ENCODE data around the gene NUDT19. TPM values are rescaled to one million over a fixed set of nuclear protein-coding genes. Genes with fewer than 3 reads are reported as not detected.

The NUDT19 gene
- total and polyA plus RNA-seq, 2 experiments from 2014 or later: 2.4 to 3.9 TPM

GRCh38 chr19:32688311-32688710 lies 3.3 kb upstream of the NUDT19 start:
- TF ChIP-seq CTCF (conservative IDR thresholded peaks at IDR 0.05; ENCODE audit: low read depth in 2 of 2) (no peak), REST (IDR thresholded peaks at IDR 0.05; ENCODE audit: unreplicated experiment) (no peak), EZH2phosphoT487 (IDR thresholded peaks at IDR 0.05; ENCODE audit: unreplicated experiment) (no peak), ZNF114 (CRISPR knock-in tag; IDR thresholded peaks at IDR 0.05) (no peak), ETS1 (IDR thresholded peaks at IDR 0.05) (no peak), STAT1 (IDR thresholded peaks at IDR 0.05; ENCODE audit: unreplicated experiment) (no peak), ZNF462 (CRISPR knock-in tag; IDR thresholded peaks at IDR 0.05) (no peak), POLR2AphosphoS5 (IDR thresholded peaks at IDR 0.05; ENCODE audit: low read depth) (no peak), CREB1 (CRISPR knock-in tag; IDR thresholded peaks at IDR 0.05; ENCODE audit: low read depth) (no peak), NANOG (IDR thresholded peaks at IDR 0.05; ENCODE audit: borderline replicate concordance) (no peak), ZNF331 (CRISPR knock-in tag; IDR thresholded peaks at IDR 0.05; ENCODE audit: low read depth) (no peak), EZH2 (IDR thresholded peaks at IDR 0.05; ENCODE audit: low read depth, unreplicated experiment) (no peak), JUNB (IDR thresholded peaks at IDR 0.05; ENCODE audit: unreplicated experiment) (no peak)
- H3K4me1 Mint-ChIP-seq: peaks cover 9% of the 10 kb centered on the region

More at GRCh38 chr19:32688311-32688710, 3.3 kb upstream of the NUDT19 start:
- Histone ChIP-seq H3K36me3 (ENCODE audit: insufficient read depth) (0 out of 2 replicates have a peak, but pooled peaks cover 5% of the 10 kb centered on the region), H3K9me2 (ENCODE audit: insufficient read depth) (peaks cover 4% of the 10 kb centered on the region), H2AFZ (no peak overlapping the region), H3K4me2 (no peak overlapping the region), H3F3A (replicated peaks; ENCODE audit: low read depth) (0 out of 2 replicates have a peak, but pooled peaks cover 4% of the 10 kb centered on the region), H3K27me3 (ENCODE audit: insufficient read depth) (peaks cover 25% of the 10 kb centered on the region), H3K79me2 (replicated peaks; ENCODE audit: insufficient read depth) (peaks cover 4% of the 10 kb centered on the region; the same call in 1 of the 2 replicates), H3K4me1 (ENCODE audit: insufficient read depth) (peaks cover 6% of the 10 kb centered on the region; the same call in 1 of the 2 replicates), H3K4me3 (no peak overlapping the region), H3K27ac (ENCODE audit: low read depth) (no peak overlapping the region), H4K20me1 (replicated peaks; ENCODE audit: insufficient read depth) (no peaks in the 10 kb centered on the region; the same call in 1 of the 2 replicates)
- peaks cover 7% of the 10 kb centered on the region for H3K36me3 Mint-ChIP-seq (ENCODE audit: low read depth)
- no peak for ATAC-seq
- H3K4me3 Mint-ChIP-seq: no peak overlapping the region
- H3K27me3 Mint-ChIP-seq (ENCODE audit: insufficient read depth, low read depth, poor library complexity): peaks cover 15% of the 10 kb centered on the region
- peaks cover 7% of the 10 kb centered on the region; the same call in 2 of the 3 replicates for H3K9me3 Mint-ChIP-seq
- no peak overlapping the region for H3K27ac Mint-ChIP-seq
- DNase-seq (ENCODE audit: low spot score): no peak

Measured in GM23338 (cell line).